Measurements from ENCODE around the gene PTPRT. TPM values are rescaled to one million over a fixed set of nuclear protein-coding genes. Genes with fewer than 3 reads are reported as not detected.
A peak's percentile ranks its signal among the peaks of the same experiment; 100 is the strongest.

The PTPRT gene
- total RNA-seq, 1 donor from 2014 or later: 23.5 TPM

DNA sequence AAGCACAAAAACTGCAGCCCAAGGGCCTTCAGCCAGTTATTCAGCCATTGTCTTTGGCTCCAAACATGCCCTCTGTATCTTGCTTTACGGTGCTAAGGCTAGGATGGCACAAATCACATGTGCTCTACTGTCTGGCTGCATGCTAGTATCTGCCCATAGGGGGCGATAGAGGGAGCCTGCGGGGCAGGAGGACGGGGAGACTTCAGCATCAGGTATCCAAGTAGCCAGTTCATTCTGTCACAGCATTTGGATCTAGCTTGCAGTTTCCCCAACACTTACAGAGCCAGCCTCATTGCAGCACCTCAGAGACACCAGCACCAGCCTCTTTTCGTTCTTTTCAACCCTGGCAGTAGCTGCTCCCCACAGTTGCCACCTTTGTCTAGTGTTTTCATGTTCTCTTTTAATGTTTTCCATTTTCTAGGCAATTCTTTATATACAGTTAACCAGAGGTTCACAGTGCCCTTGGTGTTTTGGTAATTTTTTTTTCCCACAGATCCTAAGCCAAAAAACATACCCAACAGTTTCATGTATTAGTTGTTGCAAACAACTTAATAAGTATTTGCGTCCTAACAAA, 705.9 kb downstream of the PTPRT start:
- Histone ChIP-seq H3K4me1 (no peaks in the 10 kb centered on the region), H3K27ac (no peak overlapping the region), H3K27me3 (no peaks in the 10 kb centered on the region), H3K9me3 (no peaks in the 10 kb centered on the region), H3K4me3 (no peak overlapping the region), H3K36me3 (no peaks in the 10 kb centered on the region)
- intact Hi-C loops (cut with DNase I): no loop called here
- DNase-seq (ENCODE audit: low spot score in 2 of 2): no peak
- TF ChIP-seq, protein P1, sequence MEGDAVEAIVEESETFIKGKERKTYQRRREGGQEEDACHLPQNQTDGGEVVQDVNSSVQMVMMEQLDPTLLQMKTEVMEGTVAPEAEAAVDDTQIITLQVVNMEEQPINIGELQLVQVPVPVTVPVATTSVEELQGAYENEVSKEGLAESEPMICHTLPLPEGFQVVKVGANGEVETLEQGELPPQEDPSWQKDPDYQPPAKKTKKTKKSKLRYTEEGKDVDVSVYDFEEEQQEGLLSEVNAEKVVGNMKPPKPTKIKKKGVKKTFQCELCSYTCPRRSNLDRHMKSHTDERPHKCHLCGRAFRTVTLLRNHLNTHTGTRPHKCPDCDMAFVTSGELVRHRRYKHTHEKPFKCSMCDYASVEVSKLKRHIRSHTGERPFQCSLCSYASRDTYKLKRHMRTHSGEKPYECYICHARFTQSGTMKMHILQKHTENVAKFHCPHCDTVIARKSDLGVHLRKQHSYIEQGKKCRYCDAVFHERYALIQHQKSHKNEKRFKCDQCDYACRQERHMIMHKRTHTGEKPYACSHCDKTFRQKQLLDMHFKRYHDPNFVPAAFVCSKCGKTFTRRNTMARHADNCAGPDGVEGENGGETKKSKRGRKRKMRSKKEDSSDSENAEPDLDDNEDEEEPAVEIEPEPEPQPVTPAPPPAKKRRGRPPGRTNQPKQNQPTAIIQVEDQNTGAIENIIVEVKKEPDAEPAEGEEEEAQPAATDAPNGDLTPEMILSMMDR (IDR thresholded peaks at IDR 0.05): peak in 1 of 3 experiments; percentile 13

DNA sequence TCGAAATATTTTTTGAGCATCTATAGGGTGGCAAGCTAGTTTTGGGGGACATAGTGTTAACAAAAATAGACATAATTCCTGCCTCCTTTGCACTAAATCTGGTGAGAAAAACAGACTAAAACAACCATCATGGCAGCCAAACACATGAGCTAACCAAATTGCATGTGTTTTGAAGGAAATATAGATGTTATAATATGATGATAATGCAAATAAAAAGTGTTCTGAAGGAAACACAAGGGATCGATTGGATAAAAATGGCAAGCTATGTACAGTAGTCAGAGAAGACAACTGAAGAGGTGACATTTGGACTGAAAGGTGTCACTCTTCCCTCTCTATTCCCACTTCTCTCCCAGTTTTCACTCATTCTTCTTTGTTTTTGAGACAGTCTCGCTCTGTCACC, 706.9 kb downstream of the PTPRT start:
- H3K27ac ChIP-seq: no peak overlapping the region
- intact Hi-C loops (cut with DNase I): no loop called here

DNA sequence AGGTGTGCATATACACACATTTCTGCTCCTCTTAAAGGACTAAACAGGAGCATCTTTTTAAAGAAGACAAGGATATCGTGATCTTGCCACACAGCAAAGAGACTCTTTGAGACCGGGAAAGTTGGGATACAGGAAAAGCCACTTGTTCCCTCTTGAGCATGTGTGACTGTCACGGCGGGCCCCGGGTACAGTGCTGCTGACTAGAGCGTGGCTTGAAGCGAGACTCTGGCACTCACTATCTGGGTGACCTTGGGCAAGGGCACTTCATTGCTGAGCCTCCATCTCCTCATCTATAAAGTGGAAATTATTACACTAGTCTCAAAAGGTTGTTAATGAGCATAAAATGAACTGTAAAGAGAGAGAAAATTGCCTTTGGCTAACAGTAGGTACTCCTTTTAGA, 713.9 kb downstream of the PTPRT start:
- no peak overlapping the region for H3K27ac ChIP-seq
- no peaks in the 10 kb centered on the region for H3K4me1 ChIP-seq
- DNase-seq (ENCODE audit: low spot score in 2 of 2): no peak
- no peaks in the 10 kb centered on the region for H3K9me3 ChIP-seq
- no peaks in the 10 kb centered on the region for H3K27me3 ChIP-seq
- no peaks in the 10 kb centered on the region for H3K36me3 ChIP-seq
- H3K4me3 ChIP-seq: no peak overlapping the region
- intact Hi-C loops (cut with DNase I): no loop called here
- TF ChIP-seq, protein P1 (IDR thresholded peaks at IDR 0.05): no peak

More for the DNA sequence above, 706.9 kb downstream of the PTPRT start:
- Histone ChIP-seq H3K36me3 (no peaks in the 10 kb centered on the region), H3K4me3 (no peak overlapping the region), H3K27me3 (no peaks in the 10 kb centered on the region), H3K9me3 (no peaks in the 10 kb centered on the region), H3K4me1 (no peaks in the 10 kb centered on the region)
- no peak for DNase-seq (ENCODE audit: low spot score in 2 of 2)
- TF ChIP-seq, protein P1 (IDR thresholded peaks at IDR 0.05): no peak

DNA sequence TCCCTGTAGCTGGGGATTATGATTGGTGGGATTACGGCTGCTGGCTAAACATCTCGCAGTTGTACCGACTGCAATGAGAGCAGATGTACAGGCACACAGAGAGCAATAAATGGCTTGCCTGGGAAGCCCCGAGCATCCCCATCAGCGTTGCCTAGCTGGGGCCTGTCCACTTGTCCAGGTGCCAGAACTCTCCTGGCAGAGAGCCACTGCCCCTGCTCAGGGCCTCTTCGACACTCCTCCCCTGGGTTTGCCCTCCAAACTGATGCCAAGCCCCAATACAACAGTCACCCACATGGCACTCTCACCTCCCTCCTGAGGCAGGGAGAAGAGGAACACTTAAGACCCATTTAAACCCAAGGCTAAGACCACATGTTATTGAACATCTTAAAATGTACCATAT, 715.1 kb downstream of the PTPRT start:
- no peak for DNase-seq (ENCODE audit: low spot score in 2 of 2)
- no peaks in the 10 kb centered on the region for H3K9me3 ChIP-seq
- H3K36me3 ChIP-seq: no peaks in the 10 kb centered on the region
- intact Hi-C loops (cut with DNase I): no loop called here
- H3K4me3 ChIP-seq: no peak overlapping the region
- TF ChIP-seq, protein P1 (IDR thresholded peaks at IDR 0.05): no peak
- H3K27ac ChIP-seq: no peak overlapping the region
- no peaks in the 10 kb centered on the region for H3K27me3 ChIP-seq
- H3K4me1 ChIP-seq: no peaks in the 10 kb centered on the region

DNA sequence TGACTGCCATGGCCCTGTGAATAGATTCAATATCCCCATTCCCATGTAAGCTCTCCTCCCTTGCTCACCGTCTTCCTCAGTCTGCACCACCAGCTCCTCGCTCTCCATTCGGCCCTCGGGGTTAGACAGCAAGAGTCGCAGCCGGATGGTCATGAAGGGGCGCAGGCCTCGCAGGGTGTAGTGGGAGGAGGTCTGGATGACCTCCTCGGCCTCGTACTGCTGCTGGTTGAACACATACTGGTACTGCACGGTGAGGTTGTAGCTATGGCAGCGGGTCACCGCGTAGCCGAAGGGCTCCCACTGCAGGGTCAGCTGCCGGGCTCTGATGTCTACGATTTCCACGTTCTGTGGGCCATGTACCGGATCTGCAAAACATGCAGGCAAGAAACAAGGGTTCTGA, 717.5 kb downstream of the PTPRT start:
- intact Hi-C loops (cut with DNase I): no loop called here
- H3K36me3 ChIP-seq: no peaks in the 10 kb centered on the region
- TF ChIP-seq, protein P1 (IDR thresholded peaks at IDR 0.05): no peak

More for the DNA sequence above, 717.5 kb downstream of the PTPRT start:
- Histone ChIP-seq H3K4me1 (no peaks in the 10 kb centered on the region), H3K27ac (no peak overlapping the region), H3K27me3 (no peaks in the 10 kb centered on the region), H3K4me3 (no peak overlapping the region), H3K9me3 (no peaks in the 10 kb centered on the region)
- no peak for DNase-seq (ENCODE audit: low spot score in 2 of 2)
